IMR-90 (cell line): ENCODE measurements around the gene TLR9. TPM values are rescaled to one million over a fixed set of nuclear protein-coding genes. Genes with fewer than 3 reads are reported as not detected.

Source experiments
- ATAC-seq: fragments of 200-7000 bp; cut with Tn5 transposase; 2 replicates; pipeline ENCODE4 v1.9.1; 2020; ENCODE audit warnings: low read depth, mild to moderate bottlenecking, moderate library complexity
- BruUV-seq: library from RNA; stranded (reverse); fragments of 400-500 nt; replicated peaks from 2 replicates; lab custom pipeline; 2021; lab: Mats Ljungman, UMichigan
- CTCF ChIA-PET: fragments of 300-600 bp; formaldehyde crosslinking; extraction: SDS; loops from one replicate; lab custom pipeline; 2021; ENCODE audit warnings: antibody characterized with exemption; lab: Yijun Ruan, JAX
- POLR2A ChIA-PET: fragments of 300-600 bp; sonication (Branson Sonifier 250); formaldehyde crosslinking; loops from one replicate; lab custom pipeline; 2022; ENCODE audit warnings: antibody characterized with exemption; ENCODE audit not compliant: unreplicated experiment; lab: Charles Lee
- DNase-seq: peaks from one replicate; pipeline ENCODE4 v3.0.0; 2013
- H2AFZ ChIP-seq: replicated peaks from 2 replicates; pipeline ENCODE3; 2013; ENCODE audit warnings: low read length, mild to moderate bottlenecking; ENCODE audit not compliant: poor library complexity
- H2AK5ac ChIP-seq: 2 replicates; pipeline ENCODE4 v1.6.1; 2013; ENCODE audit warnings: low read depth, low read length, inconsistent platforms
- H2AK9ac ChIP-seq: replicated peaks from 2 replicates; pipeline ENCODE3; 2013; ENCODE audit warnings: mild to moderate bottlenecking, low read depth, low read length, moderate library complexity; ENCODE audit not compliant: poor library complexity
- H2BK120ac ChIP-seq: 2 replicates; pipeline ENCODE4 v1.6.1; 2013; ENCODE audit warnings: low read depth, low read length, inconsistent platforms
- H2BK15ac ChIP-seq: 3 replicates; pipeline ENCODE4 v1.6.1; 2013; ENCODE audit warnings: low read depth, low read length, inconsistent platforms
- H2BK20ac ChIP-seq: 2 replicates; pipeline ENCODE4 v1.6.1; 2013; ENCODE audit warnings: low read depth, mild to moderate bottlenecking, inconsistent platforms, low read length, moderate library complexity
- H2BK5ac ChIP-seq: 2 replicates; pipeline ENCODE4 v1.6.1; 2013; ENCODE audit warnings: mild to moderate bottlenecking, low read depth, low read length, inconsistent platforms; ENCODE audit not compliant: poor library complexity, severe bottlenecking
- H3K14ac ChIP-seq: replicated peaks from 2 replicates; pipeline ENCODE4 v1.6.1; 2013; ENCODE audit warnings: low read depth, low read length, inconsistent platforms
- H3K18ac ChIP-seq: 2 replicates; pipeline ENCODE4 v1.6.1; 2013; ENCODE audit warnings: low read depth, low read length, control low read depth
- H3K23ac ChIP-seq: 2 replicates; pipeline ENCODE4 v1.6.1; 2013; ENCODE audit warnings: low read depth, low read length, inconsistent platforms
- H3K27ac ChIP-seq: 2 replicates; pipeline ENCODE4 v1.5.1; 2013; ENCODE audit warnings: mild to moderate bottlenecking, control low read depth, low read length; ENCODE audit not compliant: insufficient read depth
- H3K27me3 ChIP-seq: 2 replicates; pipeline ENCODE4 v1.6.1; 2013; ENCODE audit warnings: low read length; ENCODE audit not compliant: control insufficient read depth, insufficient read depth
- H3K36me3 ChIP-seq: 2 replicates; pipeline ENCODE4 v1.6.1; 2013; ENCODE audit warnings: low read length, mixed read lengths; ENCODE audit not compliant: control insufficient read depth, insufficient read depth
- H3K4ac ChIP-seq: 2 replicates; pipeline ENCODE4 v1.6.1; 2013; ENCODE audit warnings: low read depth, low read length, inconsistent platforms
- H3K4me1 ChIP-seq: 2 replicates; pipeline ENCODE4 v1.6.1; 2013; ENCODE audit warnings: low read length, mixed read lengths; ENCODE audit not compliant: control insufficient read depth, insufficient read depth
- H3K4me2 ChIP-seq: 2 replicates; pipeline ENCODE4 v1.6.1; 2013; ENCODE audit warnings: low read depth, mild to moderate bottlenecking, control low read depth, low read length, moderate library complexity
- H3K4me3 ChIP-seq: 2 replicates; pipeline ENCODE4 v1.5.1; 2013; ENCODE audit warnings: low read depth, mild to moderate bottlenecking, control low read depth, low read length, moderate library complexity; ENCODE audit not compliant: insufficient read depth
- H3K56ac ChIP-seq: 2 replicates; pipeline ENCODE4 v1.6.1; 2013; ENCODE audit warnings: low read length, inconsistent platforms; ENCODE audit not compliant: insufficient read depth; ENCODE audit errors: extremely low read depth
- H3K79me1 ChIP-seq, 2 experiments: 2 replicates each; pipeline ENCODE4 v1.6.1; 2013; ENCODE audit warnings: low read length in 2 of 2, inconsistent platforms in 1 of 2, low read depth in 1 of 2
- H3K9ac ChIP-seq: 2 replicates; pipeline ENCODE4 v1.6.1; 2013; ENCODE audit warnings: low read depth, low read length, control low read depth
- H3K9me1 ChIP-seq: 2 replicates; pipeline ENCODE4 v1.6.1; 2013; ENCODE audit warnings: low read length, inconsistent platforms; ENCODE audit not compliant: insufficient read depth
- H3K9me3 ChIP-seq: 2 replicates; pipeline ENCODE4 v1.6.1; 2013; ENCODE audit warnings: low read length; ENCODE audit not compliant: control insufficient read depth, insufficient read depth
- H4K20me1 ChIP-seq: 2 replicates; pipeline ENCODE4 v1.6.1; 2013; ENCODE audit warnings: low read length, inconsistent platforms; ENCODE audit not compliant: insufficient read depth
- H4K5ac ChIP-seq: 2 replicates; pipeline ENCODE4 v1.6.1; 2013; ENCODE audit warnings: mild to moderate bottlenecking, low read depth, low read length, control low read depth
- H4K8ac ChIP-seq, 2 experiments: 2 replicates each; pipeline ENCODE4 v1.6.1; 2013; ENCODE audit warnings: low read depth in 2 of 2, low read length in 2 of 2, control low read depth in 1 of 2, inconsistent platforms in 1 of 2
- H4K91ac ChIP-seq: 2 replicates; pipeline ENCODE4 v1.6.1; 2013; ENCODE audit warnings: low read depth, low read length, inconsistent platforms; ENCODE audit not compliant: insufficient read depth
- BHLHE40 ChIP-seq: fragments of 150-350 bp; IDR thresholded peaks from 2 replicates; pipeline ENCODE4 v1.6.1; 2016; ENCODE audit warnings: mild to moderate bottlenecking, low read depth, low read length
- ELK1 ChIP-seq: fragments of 150-350 bp; IDR thresholded peaks from 2 replicates; pipeline ENCODE4 v1.6.1; 2016; ENCODE audit warnings: low read depth, mild to moderate bottlenecking, low read length, moderate library complexity, borderline replicate concordance
- MAZ ChIP-seq: IDR thresholded peaks from 2 replicates; pipeline ENCODE4 v1.6.1; 2012; ENCODE audit warnings: low read depth, mild to moderate bottlenecking, low read length, improper control_type of control experiment, moderate library complexity, borderline replicate concordance
- WGBS, 2 experiments: methylation state at CpG; one replicate each; pipeline versions ENCODE4 v1.1.5 to v1.1.7; 2013; ENCODE audit warnings: missing lambda C conversion rate in 2 of 2; ENCODE audit not compliant: insufficient read length in 1 of 2; ENCODE audit errors: extremely low coverage in 2 of 2; 5-methylcytosine and 5-hydroxymethylcytosine counted together
- dilution Hi-C: fragments of 300-500 bp; cut with HindIII; formaldehyde crosslinking; loops from one replicate; pipeline ENCODE4 v1.14.3; 2018; ENCODE audit warnings: low sequenced_read_pairs; ENCODE audit not compliant: unreplicated experiment
- in situ Hi-C: fragments of 300-500 bp; cut with MboI; formaldehyde crosslinking; loops from 3 replicates; pipeline ENCODE4 v1.14.3; 2019; ENCODE audit warnings: low sequenced_read_pairs, inconsistent platforms, mixed read lengths
- intact Hi-C: fragments of 100-400 bp; cut with micrococcal nuclease; formaldehyde crosslinking; loops from 2 replicates; pipeline ENCODE4 v1.10.0; 2022
- polyA plus RNA-seq, 3 experiments: library from polyadenylated mRNA; depleted of rRNA; stranded (reverse); fragments of >200 nt; gene quantifications; 2 replicates each; pipeline ENCODE4 v1.2.3, GENCODE V29; 2012; ENCODE audit warnings: low replicate concordance in 1 of 3
- total RNA-seq: library from RNA; depleted of rRNA; stranded (reverse); fragments of >200 nt; gene quantifications from 2 replicates; pipeline ENCODE4 v1.2.3, GENCODE V29; 2012

Gene TLR9
- total and polyA plus RNA-seq, 2 of the 4 experiments (the other 2 are of a cell fraction), result not detected

DNA sequence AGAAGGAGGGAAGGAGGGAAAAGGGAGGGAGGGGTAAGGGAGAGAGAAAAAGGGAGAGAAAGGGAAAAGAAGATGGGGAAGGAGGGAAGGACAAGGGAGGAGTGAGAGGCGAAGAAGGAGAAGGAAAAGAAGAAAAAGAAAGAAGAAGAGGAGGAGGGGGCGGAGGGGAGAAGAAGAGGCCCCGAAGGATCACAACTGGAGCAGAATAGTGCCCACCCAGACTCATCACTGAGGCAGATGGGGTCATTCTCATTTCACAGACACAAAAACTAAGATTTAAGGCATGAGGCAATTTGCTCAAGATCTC is 30.2 kb downstream of the TLR9 start:
- dilution Hi-C loops (no loop called here), in situ Hi-C loops (no loop called here), intact Hi-C loops (loop anchor here (5.0 kb wide), 2 partner anchors 43 to 198 kb away; partner anchors contain the start of genes POC1A and RPL29)
- ATAC-seq (no peak), DNase-seq (no peak)
- Histone ChIP-seq H3K79me1 (peaks cover 12 to 34% of the 10 kb centered on the region in 2 experiments), H3K36me3 (peaks cover 5% of the 10 kb centered on the region; the same call in 1 of the 2 replicates), H2BK20ac (peak overlapping the region; percentile 63; the same call in 1 of the 2 replicates), H3K9me3 (no peaks in the 10 kb centered on the region), H3K4me2 (no peak overlapping the region; the same call in 1 of the 2 replicates), H3K23ac (peak overlapping the region; percentile 10; the same call in 1 of the 2 replicates), H4K8ac (peak overlapping the region in 1 of 2 experiments; percentile 71; a peak in 1 of 4 replicates), H3K4ac (peak overlapping the region; percentile 84), H4K91ac (0 out of 2 replicates have a peak overlapping the region, but pooled peaks have one; percentile 2), H2AK5ac (peak overlapping the region; percentile 20), H3K14ac (peak overlapping the region; percentile 74), H3K4me3 (no peak overlapping the region), H2AFZ (no peak overlapping the region), H4K5ac (peak overlapping the region; percentile 15; the same call in 1 of the 2 replicates), H3K18ac (peak overlapping the region; percentile 29; the same call in 1 of the 2 replicates), H3K27me3 (no peaks in the 10 kb centered on the region), H2BK5ac (no peak overlapping the region), H3K9me1 (peaks cover 39% of the 10 kb centered on the region), H3K56ac (no peak overlapping the region), H2BK15ac (0 out of 3 replicates have a peak overlapping the region, but pooled peaks have one; percentile 4), H2AK9ac (no peak overlapping the region), H3K9ac (no peak overlapping the region), H2BK120ac (peak overlapping the region; percentile 49; the same call in 1 of the 2 replicates), H3K4me1 (peaks cover 46% of the 10 kb centered on the region), H4K20me1 (peaks cover 6% of the 10 kb centered on the region), H3K27ac (peak overlapping the region; percentile 1; the same call in 1 of the 2 replicates)
- TF ChIP-seq MAZ (no peak), BHLHE40 (no peak), ELK1 (no peak)
- BruUV-seq, result no TSS peak
- 60% methylated on average over 1 of the region's 3 CpGs; no CpG with 5 or more reads in 1 of the 2 experiments for WGBS, 2 experiments
- POLR2A ChIA-PET, result no interaction called here
- CTCF ChIA-PET, result no interaction called here
